Measurements from ENCODE around the gene HSPE1.
"Not testable (repeated sequence)": the region's sequence is repeated elsewhere in the genome, so short reads cannot be mapped to it uniquely, and the experiment has no call there.

The HSPE1 gene

DNA sequence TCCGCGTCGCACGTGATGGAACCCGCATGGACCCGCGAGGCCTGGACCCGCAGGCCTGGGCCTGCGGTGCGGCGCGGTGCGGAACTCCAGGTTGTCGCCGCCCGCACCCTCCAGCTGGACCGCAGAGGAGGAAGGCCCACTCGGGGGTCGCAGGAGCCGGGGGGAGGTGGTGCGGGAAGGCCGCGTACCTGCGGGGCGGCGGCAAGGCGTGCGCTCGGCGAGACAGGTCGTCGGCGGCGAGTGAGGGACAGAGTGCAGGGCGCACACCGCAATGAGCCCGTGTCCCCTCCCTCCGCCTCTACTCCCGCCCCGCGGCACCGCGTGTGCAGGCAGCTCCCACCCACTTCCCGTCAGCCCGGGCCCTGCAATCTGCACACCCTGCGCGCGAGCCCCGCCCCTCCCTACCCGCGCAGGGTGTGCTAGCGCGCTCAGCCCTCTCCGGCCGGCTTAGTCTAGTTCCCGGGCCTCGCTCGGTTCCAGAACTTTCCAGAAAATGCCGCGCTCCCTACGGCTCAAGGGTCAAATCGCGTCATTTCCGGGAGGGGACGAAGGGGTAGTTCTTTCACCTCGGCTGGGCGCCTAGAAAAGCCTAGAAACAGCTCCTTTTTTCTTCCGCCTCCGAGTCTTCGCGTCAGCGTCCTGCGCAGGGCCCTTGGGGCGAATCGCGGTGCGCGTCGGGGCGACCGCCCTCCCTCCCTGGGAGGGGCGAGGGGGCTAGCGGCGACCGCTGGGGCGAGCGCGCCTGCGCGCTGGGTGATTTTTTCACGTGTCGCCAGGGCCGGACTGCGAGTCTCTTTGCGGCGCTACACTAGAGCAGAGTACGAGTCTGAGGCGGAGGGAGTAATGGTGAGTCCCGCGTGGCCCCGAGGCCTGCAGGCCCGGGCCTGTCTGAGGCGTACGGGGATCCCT is at the start of gene HSPE1, which contains the start of gene HSPD1:
TSS of gene HSPE1 (plus strand) at position 786 of the 909 bp plus-strand sequence. CDS start at position 844, 58 bp downstream.
TSS of gene HSPD1 (minus strand) at position 247 of the 909 bp plus-strand sequence. CDS start 992 bp downstream, outside the sequence.
- DNase-seq: peak; percentile 94

DNA sequence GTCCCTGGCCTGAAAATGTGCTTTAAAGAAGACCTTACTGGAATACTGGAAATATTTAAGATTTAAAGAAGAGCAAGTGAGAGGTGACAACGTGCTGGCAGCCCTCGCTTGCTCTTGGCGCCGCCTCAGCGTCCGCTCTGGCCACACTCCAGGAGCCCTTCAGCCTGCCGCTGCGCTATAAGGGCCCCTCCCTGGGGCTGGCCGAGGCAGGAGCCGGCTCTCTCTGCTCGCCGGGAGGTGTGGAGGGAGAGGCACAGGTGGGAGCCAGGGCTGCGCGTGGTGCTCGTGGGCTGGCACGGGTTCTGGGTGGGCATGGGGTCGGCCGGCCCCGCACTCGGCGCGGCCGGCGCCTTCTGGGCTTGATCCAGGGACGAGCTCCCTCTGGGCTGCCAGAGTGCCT is 49.7 kb upstream of the HSPE1 start:
- DNase-seq: no peak

DNA sequence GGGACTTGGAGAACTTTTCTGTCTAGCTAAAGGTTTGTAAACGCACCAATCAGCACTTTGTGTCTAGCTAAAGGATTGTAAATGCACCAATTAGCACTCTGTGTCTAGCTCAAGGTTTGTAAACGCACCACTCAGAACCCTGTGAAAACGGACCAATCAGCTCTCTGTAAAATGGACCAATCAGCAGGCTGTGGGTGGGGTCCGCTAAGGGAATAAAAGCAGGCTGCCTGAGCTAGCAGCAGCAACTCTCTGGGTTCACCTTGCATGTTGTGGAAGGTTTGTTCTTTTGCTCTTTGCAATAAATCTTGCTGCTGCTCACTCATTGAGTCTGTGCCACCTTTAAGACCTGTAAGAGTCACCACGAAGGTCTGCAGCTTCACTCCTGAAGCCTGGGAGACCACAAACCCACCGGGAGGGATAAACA is 49.2 kb upstream of the HSPE1 start:
- DNase-seq: not testable (repeated sequence)

DNA sequence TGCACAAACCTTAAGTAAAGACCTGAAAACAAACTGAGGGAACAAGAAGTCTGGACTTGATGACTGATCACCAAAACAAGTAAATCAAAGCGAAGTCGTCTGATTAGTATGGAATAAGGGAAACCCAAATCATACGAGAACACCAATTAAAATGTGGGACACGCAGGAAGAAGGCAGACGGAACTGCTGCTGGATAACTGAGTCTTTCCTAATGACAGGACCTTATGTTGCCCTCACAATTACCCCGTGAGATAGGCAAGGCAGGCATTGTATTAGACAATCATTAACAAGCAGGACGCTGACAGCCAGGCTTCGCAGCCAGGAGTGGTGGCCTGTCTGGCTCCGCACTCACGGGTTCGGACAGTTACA is 47.4 kb upstream of the HSPE1 start:
- DNase-seq: no peak

DNA sequence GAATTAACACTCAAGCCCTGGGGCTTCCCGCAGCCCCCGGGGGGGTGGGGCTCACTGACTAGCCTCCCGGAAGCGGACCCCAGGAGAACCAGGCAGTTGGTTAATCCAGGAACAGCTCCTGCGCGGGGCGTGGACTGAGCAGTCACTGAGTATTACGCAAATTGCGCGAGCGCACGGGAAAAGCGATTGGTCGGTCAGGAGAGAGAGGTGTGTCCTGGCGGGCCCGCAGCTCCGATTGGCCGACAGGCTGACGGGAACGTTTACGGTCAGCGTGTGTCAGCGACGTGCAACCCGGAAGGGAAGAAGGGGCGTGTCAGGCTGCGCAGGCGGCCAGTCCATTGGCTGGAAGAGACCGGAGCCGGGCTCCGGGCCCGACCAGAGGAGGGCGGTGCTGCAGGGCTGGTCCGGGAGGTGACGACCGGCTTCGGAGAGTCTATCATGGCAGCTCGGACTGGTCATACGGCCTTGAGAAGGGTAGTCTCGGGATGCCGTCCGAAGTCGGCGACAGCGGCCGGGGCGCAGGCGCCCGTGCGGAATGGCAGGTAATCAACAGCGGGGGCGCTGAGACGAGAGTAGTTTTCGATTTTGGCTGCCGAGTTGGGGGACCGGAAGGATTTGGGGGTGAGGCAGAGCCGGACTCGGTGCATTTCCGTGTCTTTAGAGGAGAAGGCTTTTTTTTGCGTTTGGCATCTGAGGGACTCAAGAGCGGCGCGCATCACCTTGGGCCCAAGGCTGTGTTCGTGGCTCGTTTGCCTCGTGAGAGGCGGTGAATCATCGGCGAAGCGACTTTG is 46.9 kb upstream of the HSPE1 start, which contains the start of gene COQ10B:
TSS of gene COQ10B (plus strand) at position 430 of the 791 bp plus-strand sequence. CDS start at position 439, 9 bp downstream.
- peak; percentile 97 for DNase-seq

DNA sequence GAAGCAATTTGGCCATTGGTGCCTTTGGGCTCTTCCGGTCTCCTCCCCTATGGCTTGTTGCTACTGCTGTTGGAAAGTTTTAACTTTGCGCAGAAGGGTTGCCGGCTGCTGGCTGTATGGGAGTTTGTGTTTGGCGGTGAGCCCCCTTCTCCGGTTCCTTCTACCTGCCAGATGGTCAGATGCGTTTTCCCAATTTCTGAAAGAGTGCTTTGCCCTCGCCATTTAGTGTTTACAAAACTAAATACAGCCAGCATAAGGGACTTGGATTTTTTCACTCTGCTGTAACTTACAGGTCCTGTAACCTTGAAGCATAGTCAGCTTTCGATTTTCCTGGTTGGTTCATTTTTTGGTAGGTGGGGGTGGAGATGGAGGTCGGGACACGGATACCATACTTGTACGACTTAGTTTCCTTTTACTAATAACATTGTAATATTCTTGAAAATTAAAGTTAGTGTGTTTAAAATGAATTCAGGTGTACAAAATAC is 46.2 kb upstream of the HSPE1 start:
- no peak for DNase-seq

DNA sequence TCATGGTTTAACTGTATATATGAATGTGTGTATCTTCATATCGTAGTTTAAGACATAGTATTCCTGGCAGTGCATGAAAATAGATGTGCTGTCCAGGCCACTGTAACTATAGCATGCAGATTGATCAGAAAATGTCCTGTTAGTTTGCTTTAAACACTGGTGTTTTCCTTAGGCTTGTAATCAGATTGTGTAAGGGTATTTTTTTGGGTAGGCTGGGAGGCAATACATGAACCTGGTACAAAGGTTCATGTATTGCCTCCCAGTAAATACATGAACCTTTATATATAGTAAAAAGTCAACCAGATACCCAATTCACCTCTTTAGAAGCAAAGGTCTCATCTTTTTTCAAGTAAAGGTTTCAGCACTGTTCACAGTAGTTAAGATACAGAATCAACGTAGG is 45.3 kb upstream of the HSPE1 start:
- DNase-seq: no peak

DNA sequence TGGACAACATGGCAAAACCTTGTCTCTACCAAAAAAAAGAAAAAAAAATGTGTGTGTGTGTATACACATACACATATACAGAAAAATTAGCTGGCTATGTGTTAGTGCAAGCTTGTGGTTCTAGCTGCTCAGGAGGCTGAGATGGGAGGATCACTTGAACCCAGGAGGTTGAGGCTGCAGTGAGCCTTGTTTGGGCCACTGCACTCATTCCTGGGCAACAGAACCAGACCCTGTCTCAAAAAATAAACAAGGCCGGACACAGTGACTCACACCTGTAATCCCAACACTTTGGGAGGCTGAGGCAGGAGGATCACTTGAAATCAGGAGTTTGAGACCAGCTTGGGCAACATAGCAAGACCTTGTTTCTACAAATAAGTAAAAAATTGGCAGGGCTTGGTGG is 44.8 kb upstream of the HSPE1 start:
- no peak for DNase-seq

DNA sequence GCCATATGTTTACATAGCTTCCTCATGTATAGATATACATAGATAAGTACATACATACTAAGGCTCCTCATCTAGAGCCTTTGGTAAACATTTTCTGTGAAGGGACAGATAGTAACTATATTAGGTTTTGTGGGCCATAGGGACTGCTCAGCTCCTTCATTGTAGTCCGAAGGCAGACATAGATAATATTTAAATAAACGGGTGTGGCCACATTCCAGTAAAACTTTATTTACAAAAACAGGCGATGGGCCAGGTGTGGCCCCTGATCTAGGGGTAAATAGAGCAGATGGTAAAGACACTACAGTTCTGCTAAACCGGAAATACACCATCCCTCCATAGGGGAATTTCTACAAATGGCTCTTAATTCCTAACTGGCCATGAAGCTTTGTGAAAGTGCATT is 39.5 kb upstream of the HSPE1 start:
- no peak for DNase-seq

DNA sequence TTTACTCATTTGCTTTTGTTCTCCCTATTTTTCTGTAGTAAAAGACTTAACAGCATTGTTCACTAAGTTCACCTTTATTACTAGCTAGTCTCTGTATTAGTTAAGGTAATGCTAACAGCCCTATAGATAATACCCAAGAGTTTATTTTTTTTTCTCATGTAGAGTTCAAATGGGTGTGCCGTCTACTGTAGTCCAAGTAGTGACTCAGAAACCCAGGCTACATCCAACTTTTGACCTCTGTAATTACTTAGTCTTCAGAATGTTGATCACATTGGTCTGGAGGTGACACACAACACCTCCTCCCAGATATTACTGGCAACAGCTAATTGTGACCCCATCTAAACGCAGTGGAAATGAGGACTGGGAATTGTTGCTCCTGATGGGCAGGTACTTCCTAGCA is 39.1 kb upstream of the HSPE1 start:
- DNase-seq: no peak

DNA sequence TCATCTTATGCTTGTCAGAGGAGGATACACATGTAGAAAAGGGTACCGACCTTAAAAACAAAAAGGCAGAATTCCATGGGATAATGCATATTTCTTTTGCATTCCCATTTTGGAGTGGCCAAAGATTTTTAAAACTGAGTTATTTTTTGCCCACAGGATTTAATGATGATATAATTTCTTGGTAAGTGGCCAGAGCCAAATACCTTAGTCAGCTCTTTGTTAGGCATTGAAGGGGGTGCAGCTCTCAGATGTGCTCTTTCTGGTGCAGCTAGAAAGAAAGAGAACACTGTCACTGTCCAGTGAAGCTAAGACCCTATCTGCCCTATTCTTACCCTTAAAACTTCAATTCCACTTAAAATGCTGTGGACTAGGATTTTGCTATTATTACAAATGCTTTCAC is 36.0 kb upstream of the HSPE1 start:
- DNase-seq: no peak

DNA sequence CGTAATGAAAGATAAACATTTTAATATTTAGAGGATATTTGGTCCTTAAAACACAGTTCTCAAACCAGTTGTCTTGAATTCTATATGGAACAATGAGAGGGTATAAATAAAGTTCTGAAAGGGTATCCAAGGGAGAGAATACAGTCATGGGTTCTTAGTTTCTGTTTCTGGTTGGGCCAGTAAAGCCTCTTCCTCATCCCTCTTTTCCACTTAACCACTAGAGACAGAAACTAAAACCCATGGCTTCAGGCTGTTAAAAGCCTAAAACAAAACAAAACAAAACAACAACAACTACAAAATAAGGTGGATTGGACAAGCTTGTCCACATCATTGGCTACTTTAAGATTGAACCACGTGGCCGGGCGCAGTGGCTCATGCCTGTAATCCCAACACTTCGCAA is 28.0 kb upstream of the HSPE1 start:
- no peak for DNase-seq

DNA sequence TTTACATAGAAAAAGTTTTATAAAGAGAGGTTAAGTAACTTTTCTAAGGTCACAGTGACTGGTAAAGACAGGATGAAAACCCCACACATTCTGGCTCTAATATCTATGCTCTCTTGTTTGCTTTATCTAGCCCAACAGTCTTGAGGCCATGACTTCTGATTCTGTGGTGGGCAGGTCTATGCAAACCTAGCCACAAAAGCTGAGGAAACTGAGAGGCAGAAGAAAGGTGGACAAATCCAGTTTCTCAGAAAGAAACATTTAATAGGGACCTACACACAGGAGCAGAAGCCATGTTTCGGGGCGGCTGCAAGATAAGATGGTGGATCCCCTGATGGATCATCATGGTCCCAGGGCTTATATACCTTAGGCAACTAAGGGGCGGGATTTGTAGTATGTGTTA is 22.4 kb upstream of the HSPE1 start:
- DNase-seq: no peak

DNA sequence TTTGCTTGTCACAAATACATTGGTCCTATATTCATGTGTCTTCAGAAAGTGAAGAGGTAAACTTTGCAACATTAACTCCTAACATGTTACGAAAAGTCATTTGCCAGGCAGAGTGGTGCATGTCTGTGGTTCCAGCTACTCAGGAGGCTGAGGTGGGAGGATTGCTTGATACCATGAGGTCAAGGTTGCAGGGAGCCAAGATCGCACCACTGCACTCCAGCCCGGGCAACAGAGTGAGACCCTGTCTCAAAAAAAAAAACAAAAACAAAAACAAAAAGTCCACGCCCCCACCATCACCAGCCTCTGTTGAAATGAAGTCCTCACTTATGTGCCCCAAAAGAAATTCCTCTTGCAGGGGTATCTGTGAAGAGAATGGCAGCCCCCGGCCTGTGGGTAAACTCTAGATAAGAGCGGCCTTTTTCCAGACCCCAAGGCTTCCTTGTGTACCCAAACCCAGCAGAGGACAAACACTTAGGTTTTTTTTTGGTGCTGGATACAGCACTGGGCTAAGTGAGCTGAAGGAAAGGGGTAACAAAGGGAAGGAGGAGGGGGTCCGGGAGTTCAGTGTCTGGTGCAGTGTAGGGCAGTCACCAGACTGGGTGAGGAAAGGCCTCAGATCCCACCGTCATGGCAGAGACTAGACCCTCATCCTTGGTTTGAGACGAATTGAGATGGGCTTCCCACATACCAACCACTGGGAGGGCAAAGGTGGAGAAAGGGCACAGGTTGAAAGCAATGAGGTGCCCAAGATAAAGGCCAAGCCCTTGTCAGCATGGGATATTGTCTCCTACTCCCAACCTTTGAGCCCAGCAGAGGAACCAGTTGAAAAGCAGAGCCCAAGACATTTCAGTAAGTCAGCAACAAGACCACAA is 19.8 kb upstream of the HSPE1 start:
- DNase-seq: no peak

DNA sequence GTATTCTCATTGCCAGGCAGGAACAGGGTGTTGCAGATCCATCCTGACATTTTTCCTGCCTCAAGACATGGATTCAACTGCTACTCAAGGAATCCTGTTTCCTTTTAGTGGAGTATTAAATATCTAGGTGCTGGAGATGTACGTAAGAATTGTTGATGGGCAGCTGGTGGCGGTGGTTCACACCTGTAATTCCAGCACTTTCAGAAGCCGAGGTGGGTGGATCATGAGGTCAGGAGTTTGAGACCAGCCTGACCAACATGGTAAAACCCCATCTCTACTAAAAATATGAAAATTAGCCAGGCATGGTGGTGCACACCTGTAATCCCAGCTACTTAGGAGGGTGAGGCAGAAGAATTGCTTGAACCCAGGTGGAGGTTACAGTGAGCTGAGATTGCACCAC is 15.9 kb upstream of the HSPE1 start:
- DNase-seq: not testable (repeated sequence)

DNA sequence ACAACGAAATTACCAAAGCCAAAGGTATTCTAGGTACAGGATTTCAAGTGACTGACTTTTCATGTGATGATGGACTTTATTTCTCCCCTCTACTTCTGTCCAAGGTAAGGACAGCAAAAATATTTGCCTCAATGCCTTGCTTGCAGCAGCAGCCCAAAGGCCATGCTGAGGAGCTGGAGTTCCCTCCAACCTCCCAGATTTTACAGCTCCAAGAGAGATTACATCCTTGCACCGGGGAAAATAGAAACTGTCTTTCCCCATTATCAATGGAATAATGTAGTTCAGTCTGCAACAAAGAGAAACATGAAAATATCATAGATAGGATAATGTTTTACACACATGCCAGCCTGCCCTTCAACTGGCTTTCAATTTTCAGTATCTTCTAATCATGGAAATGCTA is 14.0 kb upstream of the HSPE1 start:
- DNase-seq: no peak

DNA sequence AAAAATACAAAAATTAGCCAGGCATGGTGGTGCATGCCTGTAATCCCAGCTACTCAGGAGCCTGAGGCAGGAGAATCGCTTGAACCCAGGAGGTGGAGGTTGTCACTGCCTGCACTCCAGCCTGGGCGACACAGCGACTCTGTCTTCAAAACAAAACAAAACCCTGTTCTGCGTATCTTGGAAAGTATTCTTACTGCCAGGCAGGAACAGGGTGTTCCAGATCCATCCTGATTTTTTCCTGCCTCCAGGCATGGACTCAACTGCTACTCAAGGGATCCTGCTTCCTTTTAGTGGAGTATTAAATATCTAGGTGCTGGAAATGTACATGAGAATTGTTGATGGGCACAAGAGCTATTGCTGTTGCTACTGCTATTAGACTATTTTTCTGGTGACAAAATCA is 12.8 kb upstream of the HSPE1 start:
- no peak for DNase-seq

DNA sequence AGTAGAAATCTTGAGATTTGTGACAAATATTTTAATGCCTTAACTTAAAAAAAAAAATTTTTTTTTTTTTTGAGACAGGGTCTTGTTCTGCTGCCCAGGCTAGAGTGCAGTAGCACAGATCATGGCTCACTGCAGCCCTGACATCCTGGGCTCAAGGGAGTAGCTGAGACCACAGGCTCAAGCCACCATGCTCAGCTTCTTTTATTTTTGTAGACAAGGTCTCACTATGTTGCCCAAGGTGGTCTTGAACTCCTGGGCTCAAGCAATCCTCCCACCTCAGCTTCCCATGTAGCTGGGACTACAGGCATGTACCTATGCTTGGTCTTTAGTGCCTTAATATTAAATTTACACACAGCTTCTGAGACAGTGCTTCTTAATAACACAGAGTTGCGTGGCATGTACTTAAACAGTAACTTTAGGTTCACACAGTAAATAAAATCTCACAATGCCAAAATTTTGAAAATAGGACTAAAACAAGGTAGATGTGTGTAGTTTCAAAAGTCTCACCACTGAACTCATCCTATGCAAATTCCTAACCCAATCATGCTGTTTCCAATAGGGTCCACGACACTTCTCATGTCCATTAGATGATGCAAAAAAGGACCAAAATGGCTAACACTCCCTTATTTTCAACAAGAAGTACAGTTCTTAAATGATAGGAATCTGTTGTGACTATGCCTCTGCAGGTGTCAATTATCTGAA is 4.6 kb upstream of the HSPE1 start:
- no peak for DNase-seq

DNA sequence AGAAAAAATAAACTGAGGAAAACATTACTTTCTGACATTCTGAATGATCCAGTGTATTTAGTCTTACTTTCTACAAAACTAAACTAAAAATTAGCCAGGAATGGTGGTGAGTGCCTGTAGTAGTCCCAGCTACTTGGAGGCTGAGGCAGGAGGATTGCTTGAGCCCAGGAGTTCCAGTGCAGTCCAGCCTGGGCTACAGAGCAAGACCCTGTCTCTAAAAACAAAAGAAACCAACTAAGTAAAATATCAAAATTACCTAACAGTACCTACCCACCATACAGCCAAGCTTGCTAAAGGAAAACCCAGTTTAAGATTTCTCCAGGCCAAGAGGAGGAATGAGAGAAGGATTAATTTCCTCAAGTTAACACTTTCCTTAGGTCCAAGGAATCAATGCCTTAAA is 3.5 kb upstream of the HSPE1 start:
- no peak for DNase-seq

DNA sequence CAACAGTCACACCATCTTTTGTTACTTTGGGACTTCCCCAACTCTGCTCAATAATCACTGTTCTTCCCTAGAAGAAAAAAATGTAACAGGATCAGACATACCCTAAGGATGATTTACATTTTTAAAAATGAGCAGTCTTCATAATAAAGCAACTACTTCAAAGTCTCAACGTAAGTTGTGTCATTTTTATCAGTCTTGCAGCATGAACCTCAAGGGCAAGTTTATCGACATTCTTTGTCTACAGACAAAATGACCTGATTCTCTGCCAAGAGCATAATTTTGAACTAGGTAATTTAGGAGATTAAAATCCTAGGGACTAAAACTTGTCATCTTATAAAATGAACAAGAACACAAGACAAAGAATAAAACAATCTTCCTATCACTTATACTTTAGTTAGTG is 2.9 kb upstream of the HSPE1 start:
- no peak for DNase-seq

DNA sequence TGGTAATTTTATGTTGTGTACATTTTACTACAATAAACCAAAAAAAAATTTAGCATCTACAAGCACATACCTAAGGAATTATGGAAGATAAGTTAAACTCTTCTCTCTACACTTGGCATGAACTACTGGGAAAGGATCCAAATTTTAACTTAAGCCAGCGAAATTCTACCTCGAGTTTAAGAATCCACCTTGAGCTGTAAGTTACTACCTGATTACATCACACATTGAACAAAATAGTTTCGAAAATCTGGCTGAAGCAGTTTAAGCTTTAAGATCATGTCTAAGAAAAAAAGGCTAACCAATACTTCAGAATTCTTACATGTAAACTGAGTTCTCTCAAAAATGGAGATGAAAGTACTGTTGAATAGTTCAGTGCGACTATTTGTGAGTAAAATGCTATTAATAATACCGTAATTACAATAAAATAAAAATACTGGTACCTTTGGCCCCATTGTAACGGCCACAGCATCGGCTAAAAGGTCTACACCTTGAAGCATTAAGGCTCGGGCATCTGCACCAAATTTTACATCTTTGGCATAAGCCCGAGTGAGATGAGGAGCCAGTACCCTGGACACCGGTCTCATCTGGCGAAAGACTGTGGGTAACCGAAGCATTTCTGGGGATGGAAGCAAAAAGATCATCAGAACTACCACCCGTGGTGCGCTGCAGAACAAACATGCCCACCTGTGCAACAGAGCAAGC is 1.8 kb upstream of the HSPE1 start:
- DNase-seq: no peak
